GM12878 (cell line): Measurements from ENCODE around the gene GH1. TPM values are rescaled to one million over a fixed set of nuclear protein-coding genes. Genes with fewer than 3 reads are reported as not detected.
A peak's percentile ranks its signal among the peaks of the same experiment; 100 is the strongest.
"Not testable (repeated sequence)": the region's sequence is repeated elsewhere in the genome, so short reads cannot be mapped to it uniquely, and the experiment has no call there.

ENCODE experiments used
- ATAC-seq: fragments of 200-7000 bp; cut with Tn5 transposase; 3 replicates; pipeline ENCODE4 v1.9.1; 2020; ENCODE audit warnings: mild to moderate bottlenecking, moderate library complexity
- BruUV-seq: library from RNA; stranded (reverse); fragments of 400-500 nt; replicated peaks from 2 replicates; lab custom pipeline; 2021; lab: Mats Ljungman, UMichigan
- CTCF ChIA-PET: fragments of 300-600 bp; sonication (Branson Sonifier 250); formaldehyde crosslinking; extraction: SDS; loops from one replicate; lab custom pipeline; 2021; ENCODE audit warnings: inconsistent platforms; lab: Yijun Ruan, JAX
- POLR2A ChIA-PET: fragments of 350-600 bp; formaldehyde crosslinking; extraction: SDS; loops from one replicate; lab custom pipeline; 2021; ENCODE audit warnings: inconsistent platforms; lab: Charles Lee
- RAD21 ChIA-PET: fragments of 300-600 bp; sonication (Branson Sonifier 250); formaldehyde crosslinking; loops from one replicate; lab custom pipeline; 2023; ENCODE audit warnings: antibody characterized with exemption; ENCODE audit not compliant: unreplicated experiment; lab: Charles Lee
- SMC1A ChIA-PET: fragments of 300-600 bp; sonication (Branson Sonifier 250); formaldehyde crosslinking; loops from one replicate; lab custom pipeline; 2023; ENCODE audit not compliant: unreplicated experiment, uncharacterized antibody; lab: Charles Lee
- DNase-seq: peaks from one replicate; pipeline ENCODE4 v3.0.0-alpha.2; 2011; ENCODE audit warnings: low read depth, low spot score
- FAIRE-seq: peaks from 3 replicates; lab custom pipeline; 2011; peaks lifted over from hg19 to GRCh38; lab: Jason Lieb, UNC
- H2AFZ ChIP-seq: 2 replicates; pipeline ENCODE4 v1.6.0; 2011; ENCODE audit warnings: low read depth, low read length, control low read depth; ENCODE audit not compliant: control insufficient read depth
- H3K27ac ChIP-seq: 2 replicates; pipeline ENCODE4 v1.5.1; 2011; ENCODE audit warnings: control low read depth; ENCODE audit not compliant: control insufficient read depth, insufficient read depth
- H3K27me3 ChIP-seq, 2 experiments: replicated peaks in 1 of 2; 2 replicates each; pipeline versions ENCODE4 v1.6.0 to v1.6.1; 2011; ENCODE audit warnings: low read length in 1 of 2; ENCODE audit not compliant: control insufficient read depth in 2 of 2, insufficient read depth in 2 of 2
- H3K36me3 ChIP-seq, 2 experiments: 2 replicates each; pipeline ENCODE4 v1.5.1; 2011; ENCODE audit warnings: low read length in 1 of 2; ENCODE audit not compliant: control insufficient read depth in 2 of 2, insufficient read depth in 2 of 2
- H3K4me1 ChIP-seq: 2 replicates; pipeline ENCODE4 v1.6.1; 2011; ENCODE audit warnings: mild to moderate bottlenecking, low read length, moderate library complexity, mixed read lengths; ENCODE audit not compliant: control insufficient read depth, insufficient read depth
- H3K4me2 ChIP-seq: 2 replicates; pipeline ENCODE4 v1.6.0; 2011; ENCODE audit warnings: control low read depth; ENCODE audit not compliant: control insufficient read depth, insufficient read depth
- H3K4me3 ChIP-seq: fragments of 200-600 bp; sonication (generic); 2 replicates; pipeline ENCODE4 v1.5.1; 2016
- H3K79me2 ChIP-seq: 2 replicates; pipeline ENCODE4 v1.6.0; 2011; ENCODE audit warnings: low read length; ENCODE audit not compliant: control insufficient read depth, insufficient read depth
- H3K9ac ChIP-seq: 2 replicates; pipeline ENCODE4 v1.8.0; 2011; ENCODE audit warnings: low read length, control low read depth, mixed read lengths; ENCODE audit not compliant: control insufficient read depth, insufficient read depth
- H3K9me3 ChIP-seq: replicated peaks from 3 replicates; pipeline ENCODE4 v1.5.1; 2011; ENCODE audit warnings: mild to moderate bottlenecking, low read length; ENCODE audit not compliant: control insufficient read depth, insufficient read depth
- H4K20me1 ChIP-seq: 2 replicates; pipeline ENCODE4 v1.6.0; 2011; ENCODE audit not compliant: control insufficient read depth, insufficient read depth
- CEBPB ChIP-seq, 2 experiments: fragments of 150-350 bp in 1 of 2; IDR thresholded peaks; 2 replicates each; pipeline ENCODE4 v1.6.1; 2012 to 2014; ENCODE audit warnings: low read depth in 2 of 2, low read length in 2 of 2, borderline replicate concordance in 1 of 2, inconsistent platforms in 1 of 2
- CREB1 ChIP-seq: IDR thresholded peaks from 2 replicates; pipeline ENCODE4 v1.6.1; 2012; ENCODE audit warnings: low read depth, mild to moderate bottlenecking, inconsistent platforms
- WGBS: methylation state at CpG from one replicate; pipeline ENCODE4 v1.1.6; 2016; ENCODE audit warnings: low lambda C conversion rate; ENCODE audit not compliant: insufficient replicate concordance, insufficient coverage; ENCODE audit errors: missing lambda C conversion rate; 5-methylcytosine and 5-hydroxymethylcytosine counted together
- in situ Hi-C: fragments of 300-500 bp; cut with MboI; formaldehyde crosslinking; loops from 9 replicates; pipeline ENCODE4 v1.14.3; 2018; ENCODE audit warnings: mixed read lengths
- intact Hi-C: fragments of 100-400 bp; cut with micrococcal nuclease; formaldehyde crosslinking; loops from one replicate; pipeline ENCODE4 v1.14.2; 2022; ENCODE audit not compliant: unreplicated experiment
- polyA plus RNA-seq, 11 experiments: library from polyadenylated mRNA; depleted of rRNA in 4 of 11; unstranded in 6 of 11; stranded (reverse) in 5 of 11; fragments of >200 nt; fragmentation: Nextera tagmentation in 4 of 11; fragmentation: Illumina TruSeq in 1 of 11; extraction: Ambion mirVana in 4 of 11; extraction: Trizol in 1 of 11; gene quantifications; 1 replicate in 1 of 11; 2 replicates in 10 of 11; pipeline versions ENCODE4 v1.2.1 to v1.2.3, GENCODE V29; 2011 to 2016; ENCODE audit warnings: inconsistent platforms in 2 of 11, missing spikeins in 2 of 11, low read depth in 1 of 11
- total RNA-seq, 4 experiments: library from RNA; depleted of rRNA in 3 of 4; stranded (reverse); fragments of >200 nt in 3 of 4; fragmentation: Illumina TruSeq in 1 of 4; extraction: Trizol in 1 of 4; gene quantifications; 2 replicates each; pipeline versions ENCODE4 v1.2.1 to v1.2.3, GENCODE V29; 2013 to 2021
- TF ChIP-seq, protein P1 (sequence below): IDR thresholded peaks from 2 replicates; pipeline ENCODE4 v1.6.1; 2011; ENCODE audit warnings: low read depth, mild to moderate bottlenecking, low read length, moderate library complexity, borderline replicate concordance; ENCODE audit errors: extremely low read depth

The GH1 gene
- total and polyA plus RNA-seq, 10 of the 15 experiments (the other 5 are each of a cell fraction or from before 2014, with no cell fraction given) = 0.13 to 0.42 TPM; not detected in 8

DNA sequence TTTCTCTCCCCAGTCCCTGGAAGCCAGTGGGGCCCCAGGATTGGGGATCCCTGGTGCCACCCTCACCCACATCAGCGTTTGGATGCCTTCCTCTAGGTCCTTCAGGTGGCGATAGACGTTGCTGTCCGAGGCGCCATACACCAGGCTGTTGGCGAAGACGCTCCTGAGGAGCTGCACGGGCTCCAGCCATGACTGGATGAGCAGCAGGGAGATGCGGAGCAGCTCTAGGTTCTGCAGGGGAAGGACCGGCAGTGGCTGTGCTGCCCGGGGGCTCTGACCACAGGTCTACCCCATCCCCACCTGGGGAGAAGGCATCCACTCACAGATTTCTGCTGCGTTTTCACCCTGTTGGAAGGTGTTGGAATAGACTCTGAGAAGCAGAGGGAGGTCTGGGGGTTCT lies 37.9 kb downstream of the GH1 start (continued):
- TF ChIP-seq CEBPB (IDR thresholded peaks at IDR 0.05; ENCODE audit: borderline replicate concordance in 1 of 2, low read depth in 2 of 2, low read length in 2 of 2) (no peak), CREB1 (no peak)
- TF ChIP-seq, protein P1, sequence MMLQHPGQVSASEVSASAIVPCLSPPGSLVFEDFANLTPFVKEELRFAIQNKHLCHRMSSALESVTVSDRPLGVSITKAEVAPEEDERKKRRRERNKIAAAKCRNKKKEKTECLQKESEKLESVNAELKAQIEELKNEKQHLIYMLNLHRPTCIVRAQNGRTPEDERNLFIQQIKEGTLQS = no peak
- TF ChIP-seq, all 136 proteins: peak for 0

DNA sequence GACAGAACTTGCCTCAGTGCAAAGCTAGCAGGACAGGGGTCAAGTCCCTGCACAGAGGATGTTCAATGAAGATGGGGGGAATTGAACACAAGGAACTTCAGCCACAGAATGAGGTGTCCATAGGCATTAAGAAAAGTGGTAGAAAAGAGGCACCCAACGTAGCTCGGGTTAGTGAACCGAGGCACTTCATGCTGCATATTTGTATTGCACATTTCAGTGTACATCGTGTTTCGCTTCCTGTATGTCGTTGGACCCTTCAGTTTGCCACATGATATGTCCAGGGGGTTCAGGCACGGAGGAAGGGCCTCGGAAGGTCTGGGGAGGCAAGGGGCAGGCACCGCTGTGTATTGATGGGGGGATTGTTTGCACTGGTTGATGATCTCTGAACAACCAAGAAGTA lies 40.2 kb downstream of the GH1 start:
- FAIRE-seq, H3K4me3 ChIP-seq, intact Hi-C loops, H3K9ac ChIP-seq, H4K20me1 ChIP-seq, H3K79me2 ChIP-seq, RAD21 ChIA-PET, H3K27me3 ChIP-seq, DNase-seq, H3K9me3 ChIP-seq, H2AFZ ChIP-seq, in situ Hi-C loops, H3K4me1 ChIP-seq, H3K27ac ChIP-seq, BruUV-seq, H3K36me3 ChIP-seq, POLR2A ChIA-PET: not testable (repeated sequence)
- H3K4me2 ChIP-seq = 0 out of 2 replicates have a peak overlapping the region, but pooled peaks have one; percentile 7
- ChIA-PET CTCF (interaction anchor here (0.9 to 3.8 kb wide), 4 partner anchors 11 to 27 kb away, joined by 3 to 20 read pairs (median 4); no protein-coding TSS in a partner anchor), SMC1A (interaction anchor here (0.7 kb wide), 1 partner anchor 13 kb away, joined by 3 read pairs; no protein-coding TSS in a partner anchor)
- ATAC-seq = peak; percentile 35; the same call in 2 of the 3 replicates
- WGBS = 7% methylated on average over 9 of the region's 9 CpGs

DNA sequence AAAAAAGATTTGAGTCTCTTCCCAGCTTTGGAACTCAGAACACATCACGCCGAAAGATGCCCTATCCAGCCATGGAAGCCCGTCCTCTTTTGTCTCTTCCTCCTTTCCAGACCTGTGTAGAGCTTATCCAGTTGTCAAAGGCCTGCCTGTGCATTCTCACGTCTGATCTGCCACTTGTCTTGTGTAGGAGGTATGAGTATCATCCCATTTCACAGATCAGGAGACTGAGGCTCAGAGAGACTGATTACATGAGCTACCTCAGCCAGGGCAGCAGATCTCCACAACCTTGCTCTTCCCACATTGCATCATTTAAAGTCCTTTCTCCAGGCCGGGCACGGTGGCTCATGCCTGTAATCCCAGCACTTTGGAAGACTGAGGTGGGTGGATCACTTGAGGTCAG lies 43.9 kb downstream of the GH1 start:
- intact Hi-C loops, in situ Hi-C loops, H3K4me3 ChIP-seq, BruUV-seq, H3K4me1 ChIP-seq, DNase-seq, RAD21 ChIA-PET, H3K4me2 ChIP-seq, FAIRE-seq, H4K20me1 ChIP-seq, H3K9me3 ChIP-seq, H3K9ac ChIP-seq, H3K36me3 ChIP-seq, H2AFZ ChIP-seq, H3K27ac ChIP-seq, H3K27me3 ChIP-seq, ATAC-seq, H3K79me2 ChIP-seq, POLR2A ChIA-PET: not testable (repeated sequence)
- CTCF ChIA-PET = interaction anchor here (0.6 to 1.4 kb wide), 6 partner anchors 9 to 259 kb away, joined by 3 to 6 read pairs (median 4); no protein-coding TSS in a partner anchor
- SMC1A ChIA-PET = interaction anchor here (0.6 kb wide), 1 partner anchor 75 kb away, joined by 3 read pairs; no protein-coding TSS in a partner anchor
- 24% methylated on average over 6 of the region's 6 CpGs for WGBS
